Heart right ventricle (tissue), 16 donors: ENCODE measurements around the gene RYR3. TPM values are rescaled to one million over a fixed set of nuclear protein-coding genes. Genes with fewer than 3 reads are reported as not detected.

Source experiments
- ATAC-seq, 8 donors: fragments of 200-7000 bp; cut with Tn5 transposase; one replicate each; pipeline ENCODE4 v1.9.1; 2020; ENCODE audit warnings: mild to moderate bottlenecking in 8 of 8, moderate library complexity in 8 of 8, moderate number of reproducible peaks in 1 of 8
- DNase-seq, 2 donors: peaks; one replicate each; pipeline ENCODE4 v3.0.0-alpha.2; 2020
- H3K27ac ChIP-seq, 10 donors: fragments of 200-600 bp; sonication (generic) in 2 of 10; one replicate each; pipeline versions ENCODE4 v1.5.0 to v1.8.0; 2020 to 2022; ENCODE audit warnings: mild to moderate bottlenecking in 3 of 10
- H3K27me3 ChIP-seq, 7 donors: fragments of 200-600 bp; one replicate each; pipeline ENCODE4 v1.8.0; 2021 to 2022; ENCODE audit warnings: mild to moderate bottlenecking in 2 of 7
- H3K36me3 ChIP-seq, 9 donors: fragments of 200-600 bp; sonication (generic) in 1 of 9; one replicate each; pipeline versions ENCODE4 v1.5.0 to v1.8.0; 2020 to 2022; ENCODE audit warnings: mild to moderate bottlenecking in 2 of 9
- H3K4me1 ChIP-seq, 9 donors: fragments of 200-600 bp; sonication (generic) in 1 of 9; one replicate each; pipeline versions ENCODE4 v1.5.0 to v1.8.0; 2020 to 2022; ENCODE audit warnings: mild to moderate bottlenecking in 4 of 9
- H3K4me3 ChIP-seq, 10 donors: fragments of 200-600 bp; sonication (generic) in 2 of 10; one replicate each; pipeline versions ENCODE4 v1.5.0 to v1.8.0; 2020 to 2022; ENCODE audit warnings: mild to moderate bottlenecking in 7 of 10, moderate library complexity in 2 of 10
- H3K9me3 ChIP-seq, 11 donors: fragments of 200-600 bp in 10 of 11; sonication (generic) in 2 of 11; one replicate each; pipeline versions ENCODE4 v1.5.0 to v1.8.0; 2013 to 2022; ENCODE audit warnings: mild to moderate bottlenecking in 2 of 11, control low read depth in 1 of 11, moderate library complexity in 1 of 11
- WGBS, 2 donors: extraction: QIAGEN DNeasy Blood & Tissue Kit; methylation state at CpG; one replicate each; pipeline ENCODE4 v1.1.7; 2013; ENCODE audit warnings: inconsistent platforms in 1 of 2; 5-methylcytosine and 5-hydroxymethylcytosine counted together
- intact Hi-C, 10 donors: fragments of 100-400 bp; cut with DNase I; formaldehyde crosslinking; loops; one replicate each; pipeline versions ENCODE4 v1.11.1 to v1.14.2; 2022
- polyA plus RNA-seq, 2 donors: library from polyadenylated mRNA; stranded (reverse); fragments of 200-250 nt; gene quantifications; one replicate each; pipeline ENCODE4 v1.2.3, GENCODE V29; 2013
- total RNA-seq, 10 donors: library from RNA; stranded (reverse); fragmentation: NEBNext Ultra II Directional in 3 of 10; extraction: Animal tissue kit (Norgen Biotek cat#: 25700) in 3 of 10; gene quantifications; one replicate each; pipeline versions ENCODE4 v1.2.1 to v1.2.4, GENCODE V29; 2021 to 2023
- TF ChIP-seq, protein P1 (sequence below), 9 donors: fragments of 200-600 bp; sonication (generic) in 2 of 9; IDR thresholded peaks; one replicate each; pipeline versions ENCODE4 v1.5.0 to v1.8.0; 2021 to 2022; ENCODE audit warnings: antibody characterized with exemption in 9 of 9, mild to moderate bottlenecking in 5 of 9, moderate library complexity in 1 of 9
- donor health status: Arrhythmogenic right ventricular cardiomyopathy.
- donor health status: ischemic (EF 13 %, LVEDD 7.1; RV severe dilation, severe dysfunction).
- donor health status: healthy with polysubstance abuse.
- donor health status: DM: no; HTN: yes; CAD: no.
- donor health status: DM: no; HTN: no; CAD: no.
- donor health status: ischemic (EF 25% LVEDD 6.9; RV normal size, moderate dysfunction).
- donor health status: ischemic (EF 25% LVEDD 5.7; RV mildly dilated, moderate dysfunction).
- donor health status: healthy.
- donor health status: DM: yes; HTN: yes; CAD: no.
- donor health status: Ischemic cardiomyopathy.
- donor health status: ischemic (EF 35%, LVEDD 5.7; RV mildly dilated, moderate dysfunction).
- donor health status: nonischemic (EF 11% LVEDD 7.7; RV severe dilation, severe dysfunction).
- donor health status: DM: yes; HTN: yes; CAD: no.
- donor health status: PGD.
- donor health status: ischemic (EF 29% LVEDD 5.4; RV normal size, mild dysfunction).
- donor health status: nonischemic (EF 23%, LVEDD 6.1; RV moderate dilation, normal function).

RYR3 gene
- total and polyA plus RNA-seq, 12 donors: 0.02 to 1.00 (median 0.13) TPM; not detected in 2

- H3K4me3 ChIP-seq: no peak overlapping the region
- H3K4me1 ChIP-seq: no peaks in the 10 kb centered on the region
- TF ChIP-seq, protein P1, sequence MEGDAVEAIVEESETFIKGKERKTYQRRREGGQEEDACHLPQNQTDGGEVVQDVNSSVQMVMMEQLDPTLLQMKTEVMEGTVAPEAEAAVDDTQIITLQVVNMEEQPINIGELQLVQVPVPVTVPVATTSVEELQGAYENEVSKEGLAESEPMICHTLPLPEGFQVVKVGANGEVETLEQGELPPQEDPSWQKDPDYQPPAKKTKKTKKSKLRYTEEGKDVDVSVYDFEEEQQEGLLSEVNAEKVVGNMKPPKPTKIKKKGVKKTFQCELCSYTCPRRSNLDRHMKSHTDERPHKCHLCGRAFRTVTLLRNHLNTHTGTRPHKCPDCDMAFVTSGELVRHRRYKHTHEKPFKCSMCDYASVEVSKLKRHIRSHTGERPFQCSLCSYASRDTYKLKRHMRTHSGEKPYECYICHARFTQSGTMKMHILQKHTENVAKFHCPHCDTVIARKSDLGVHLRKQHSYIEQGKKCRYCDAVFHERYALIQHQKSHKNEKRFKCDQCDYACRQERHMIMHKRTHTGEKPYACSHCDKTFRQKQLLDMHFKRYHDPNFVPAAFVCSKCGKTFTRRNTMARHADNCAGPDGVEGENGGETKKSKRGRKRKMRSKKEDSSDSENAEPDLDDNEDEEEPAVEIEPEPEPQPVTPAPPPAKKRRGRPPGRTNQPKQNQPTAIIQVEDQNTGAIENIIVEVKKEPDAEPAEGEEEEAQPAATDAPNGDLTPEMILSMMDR (IDR thresholded peaks at IDR 0.05): no peak
- no peak overlapping the region for H3K27ac ChIP-seq
- intact Hi-C loops: no loop called here
- no peaks in the 10 kb centered on the region for H3K36me3 ChIP-seq
- no peak for DNase-seq
- 37 to 52% methylated on average over 1 of the region's 1 CpG for WGBS, 2 donors
- no peaks in the 10 kb centered on the region for H3K27me3 ChIP-seq
- no peak for ATAC-seq
- no peaks in the 10 kb centered on the region for H3K9me3 ChIP-seq
These were observed 526.5 kb downstream of the RYR3 start for GRCh38 chr15:33837294-33837693.

DNA sequence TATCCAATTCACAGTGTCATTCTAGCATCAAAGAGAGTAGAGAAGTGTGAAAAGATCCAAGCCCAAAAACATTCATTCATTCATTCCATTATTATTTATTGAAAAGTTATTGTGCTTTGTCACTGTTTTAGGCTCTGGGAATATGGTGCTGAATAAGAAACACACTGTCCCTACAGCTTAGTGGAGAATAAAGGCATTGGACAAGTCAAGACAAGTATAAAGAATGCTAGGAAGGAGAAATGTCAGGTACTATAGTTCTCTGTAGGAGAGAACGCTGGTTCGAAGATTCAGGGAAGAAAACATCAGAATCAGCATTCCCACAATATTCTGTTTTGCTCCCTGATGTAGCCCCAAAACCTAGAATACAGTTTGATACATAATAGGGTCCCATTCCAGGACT lies 528.8 kb downstream of the RYR3 start:
- ATAC-seq (no peak), DNase-seq (no peak)
- Histone ChIP-seq H3K27me3 (no peaks in the 10 kb centered on the region), H3K4me1 (no peaks in the 10 kb centered on the region), H3K36me3 (no peaks in the 10 kb centered on the region), H3K4me3 (no peak overlapping the region), H3K27ac (no peak overlapping the region), H3K9me3 (no peaks in the 10 kb centered on the region)
- intact Hi-C loops: no loop called here
- TF ChIP-seq, protein P1 (IDR thresholded peaks at IDR 0.05): no peak
- WGBS, 2 donors: 91 to 97% methylated on average over 2 of the region's 2 CpGs

DNA sequence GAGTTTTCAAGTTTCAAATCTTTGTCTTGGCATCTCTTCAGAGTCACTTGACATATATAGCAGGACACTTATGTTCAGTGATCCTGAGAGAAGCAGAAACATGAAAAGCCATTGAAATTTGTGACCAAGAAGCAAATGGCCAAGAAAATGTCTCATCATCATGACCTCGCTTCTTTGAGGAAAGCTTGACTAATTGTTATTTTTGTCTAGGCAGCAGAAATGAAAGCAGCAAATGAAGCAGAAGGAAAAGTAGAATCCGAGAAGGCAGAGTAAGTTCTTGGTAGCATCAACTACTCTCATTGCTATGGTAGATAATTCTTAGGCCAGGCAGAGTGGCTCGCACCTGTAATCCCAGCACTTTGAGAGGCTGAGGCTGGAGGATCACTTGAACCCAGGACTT lies 529.8 kb downstream of the RYR3 start:
- DNase-seq: no peak
- Histone ChIP-seq H3K4me3 (no peak overlapping the region), H3K4me1 (no peaks in the 10 kb centered on the region), H3K9me3 (no peaks in the 10 kb centered on the region), H3K27me3 (no peaks in the 10 kb centered on the region), H3K27ac (no peak overlapping the region), H3K36me3 (no peaks in the 10 kb centered on the region)
- ATAC-seq: no peak
- TF ChIP-seq, protein P1 (IDR thresholded peaks at IDR 0.05): no peak
- intact Hi-C loops: no loop called here
- 92 to 97% methylated on average over 3 of the region's 3 CpGs for WGBS, 2 donors

DNA sequence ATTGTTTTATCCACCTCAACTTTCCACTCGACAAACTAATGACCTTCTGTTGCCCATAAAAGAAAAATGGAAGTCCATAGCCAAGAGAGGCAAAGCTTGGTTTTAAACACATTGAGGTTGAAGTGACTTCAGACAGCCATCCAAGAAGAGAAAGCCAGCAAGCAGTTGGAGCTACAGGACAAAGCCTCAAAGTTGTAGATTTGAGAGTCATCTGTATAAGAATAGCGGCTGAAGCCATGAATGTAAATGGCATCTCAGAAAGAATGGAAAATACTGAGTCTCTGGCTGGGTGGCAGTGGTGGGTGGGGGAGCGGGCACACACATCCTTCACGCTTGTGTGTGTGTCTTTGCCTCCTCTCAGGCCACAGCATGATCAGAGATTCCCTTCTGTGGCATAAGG lies 533.4 kb downstream of the RYR3 start:
- H3K9me3 ChIP-seq: no peaks in the 10 kb centered on the region
- no peaks in the 10 kb centered on the region for H3K36me3 ChIP-seq
- intact Hi-C loops: no loop called here
- ATAC-seq: no peak
- TF ChIP-seq, protein P1 (IDR thresholded peaks at IDR 0.05): no peak
- no peaks in the 10 kb centered on the region for H3K27me3 ChIP-seq
- WGBS, 2 donors: 79 to 86% methylated on average over 4 of the region's 4 CpGs
- no peak overlapping the region for H3K27ac ChIP-seq
- no peak for DNase-seq
- no peaks in the 10 kb centered on the region for H3K4me1 ChIP-seq
- H3K4me3 ChIP-seq: no peak overlapping the region

DNA sequence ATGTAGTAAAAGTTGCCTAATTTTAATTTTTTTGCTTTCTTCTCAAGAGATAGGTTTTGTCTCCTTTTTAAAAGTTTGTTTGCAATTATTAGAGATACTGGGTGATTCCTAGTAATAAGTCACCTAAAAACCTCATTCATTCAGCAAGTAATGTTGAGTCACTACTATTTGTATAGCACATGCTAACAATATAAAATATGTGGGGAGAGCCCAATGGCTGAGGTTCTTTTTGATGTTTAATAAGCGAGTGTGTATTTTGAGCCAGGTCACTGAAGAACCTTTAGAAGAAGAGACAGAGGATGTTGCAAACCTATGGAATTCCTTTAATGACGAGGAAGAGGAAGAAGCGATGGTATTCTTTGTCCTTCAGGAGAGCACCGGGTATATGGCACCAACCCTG lies 533.8 kb downstream of the RYR3 start:
- no peaks in the 10 kb centered on the region for H3K4me1 ChIP-seq
- WGBS, 2 donors: 92 to 93% methylated on average over 4 of the region's 4 CpGs
- TF ChIP-seq, protein P1 (IDR thresholded peaks at IDR 0.05): no peak
- ATAC-seq (no peak), DNase-seq (no peak)
- H3K9me3 ChIP-seq: no peaks in the 10 kb centered on the region
- intact Hi-C loops: no loop called here
- no peak overlapping the region for H3K27ac ChIP-seq
- H3K36me3 ChIP-seq: no peaks in the 10 kb centered on the region
- H3K4me3 ChIP-seq: no peak overlapping the region
- no peaks in the 10 kb centered on the region for H3K27me3 ChIP-seq
